Neural progenitor cell (in vitro differentiated cells): ENCODE results near the gene EBF4. TPM values are rescaled to one million over a fixed set of nuclear protein-coding genes. Genes with fewer than 3 reads are reported as not detected.

ENCODE experiments used
- DNase-seq: peaks from one replicate; pipeline ENCODE4 v3.0.0-alpha.2; 2016; ENCODE audit warnings: low spot score
- H2AFZ ChIP-seq: fragments of 200-600 bp; sonication (generic); replicated peaks from 2 replicates; pipeline ENCODE4 v1.6.1; 2016; ENCODE audit warnings: antibody characterized with exemption
- H3F3A ChIP-seq: fragments of 200-600 bp; sonication (generic); 2 replicates; pipeline ENCODE4 v1.6.1; 2016; ENCODE audit warnings: antibody characterized with exemption, low read depth
- H3K27ac ChIP-seq: fragments of 200-600 bp; sonication (generic); 2 replicates; pipeline ENCODE4 v1.5.1; 2016; ENCODE audit warnings: mild to moderate bottlenecking
- H3K27me3 ChIP-seq: fragments of 200-600 bp; sonication (generic); 2 replicates; pipeline ENCODE4 v1.6.1; 2016; ENCODE audit warnings: mild to moderate bottlenecking, moderate library complexity
- H3K36me3 ChIP-seq: fragments of 200-600 bp; sonication (generic); 2 replicates; pipeline ENCODE4 v1.5.1; 2016
- H3K4me1 ChIP-seq: fragments of 200-600 bp; sonication (generic); 2 replicates; pipeline ENCODE4 v1.6.1; 2016; ENCODE audit warnings: mixed run types
- H3K4me2 ChIP-seq: fragments of 200-600 bp; sonication (generic); 2 replicates; pipeline ENCODE4 v1.6.1; 2016
- H3K4me3 ChIP-seq: fragments of 200-600 bp; sonication (generic); 2 replicates; pipeline ENCODE4 v1.5.1; 2016
- H3K79me2 ChIP-seq: fragments of 200-600 bp; sonication (generic); 2 replicates; pipeline ENCODE4 v1.6.1; 2016; ENCODE audit warnings: low read depth
- H3K9ac ChIP-seq: fragments of 200-600 bp; sonication (generic); 2 replicates; pipeline ENCODE4 v1.6.1; 2016
- H3K9me3 ChIP-seq: fragments of 200-600 bp; sonication (generic); 2 replicates; pipeline ENCODE4 v1.5.1; 2016; ENCODE audit warnings: low read depth
- H4K20me1 ChIP-seq: fragments of 200-600 bp; sonication (generic); 2 replicates; pipeline ENCODE4 v1.6.1; 2016; ENCODE audit warnings: low read depth
- H3K27ac Mint-ChIP-seq: 3 replicates; pipeline ENCODE4 v1.8.0; 2021; ENCODE audit warnings: mixed read lengths
- H3K27me3 Mint-ChIP-seq: 2 replicates; pipeline ENCODE4 v1.8.0; 2022; ENCODE audit warnings: low read depth, mild to moderate bottlenecking, inconsistent platforms, moderate library complexity, mixed read lengths; ENCODE audit not compliant: insufficient read depth
- H3K36me3 Mint-ChIP-seq: 3 replicates; pipeline ENCODE4 v1.8.0; 2021; ENCODE audit warnings: mixed read lengths
- H3K4me1 Mint-ChIP-seq: 3 replicates; pipeline ENCODE4 v1.8.0; 2021; ENCODE audit warnings: mixed read lengths
- H3K4me3 Mint-ChIP-seq: 3 replicates; pipeline ENCODE4 v1.8.0; 2021; ENCODE audit warnings: mild to moderate bottlenecking, moderate library complexity, mixed read lengths
- H3K9me3 Mint-ChIP-seq: 3 replicates; pipeline ENCODE4 v1.8.0; 2020; ENCODE audit warnings: mixed read lengths
- CTCF ChIP-seq: fragments of 200-600 bp; sonication (generic); IDR thresholded peaks from 2 replicates; pipeline ENCODE4 v1.5.1; 2017; ENCODE audit warnings: antibody characterized with exemption, mild to moderate bottlenecking
- EZH2 ChIP-seq: fragments of 200-600 bp; sonication (generic); IDR thresholded peaks from 2 replicates; pipeline ENCODE4 v1.6.1; 2017; ENCODE audit warnings: antibody characterized with exemption, mild to moderate bottlenecking, moderate library complexity
- EZH2phosphoT487 ChIP-seq: fragments of 200-600 bp; sonication (generic); IDR thresholded peaks from 2 replicates; pipeline ENCODE4 v1.6.1; 2017; ENCODE audit warnings: antibody characterized with exemption
- total RNA-seq: library from RNA; depleted of rRNA; stranded (reverse); fragments of >200 nt; gene quantifications from 2 replicates; pipeline ENCODE4 v1.2.3, GENCODE V29; 2015; ENCODE audit warnings: low replicate concordance

The EBF4 gene
- total RNA-seq, 1 donor from 2014 or later = 1.9 TPM

- Histone ChIP-seq H4K20me1 (peaks cover 38% of the 10 kb centered on the region), H3K36me3 (no peaks in the 10 kb centered on the region), H3K27me3 (peaks cover 97% of the 10 kb centered on the region), H3K9me3 (no peaks in the 10 kb centered on the region), H2AFZ (no peak overlapping the region), H3K27ac (no peak overlapping the region), H3K79me2 (no peaks in the 10 kb centered on the region), H3F3A (peaks cover 17% of the 10 kb centered on the region), H3K4me1 (peaks cover 6% of the 10 kb centered on the region), H3K9ac (no peak overlapping the region), H3K4me3 (peak overlapping the region; percentile 34), H3K4me2 (peak overlapping the region; percentile 40)
- Mint-ChIP-seq H3K9me3 (peaks cover 3% of the 10 kb centered on the region), H3K4me1 (peaks cover 28% of the 10 kb centered on the region), H3K27ac (no peak overlapping the region), H3K27me3 (peaks cover 55% of the 10 kb centered on the region), H3K36me3 (peaks cover 4% of the 10 kb centered on the region), H3K4me3 (peak overlapping the region; percentile 71)
- peak; percentile 77 for DNase-seq
- TF ChIP-seq CTCF (peak; percentile 7), EZH2phosphoT487 (peak; percentile 95), EZH2 (peak; percentile 94)
Measured at GRCh38 chr20:2693286-2694007, 867 bp downstream of the EBF4 start.

- TF ChIP-seq EZH2phosphoT487 (peak; percentile 78), EZH2 (peak; percentile 88), CTCF (no peak)
- Mint-ChIP-seq H3K9me3 (peaks cover 3% of the 10 kb centered on the region), H3K4me1 (peaks cover 28% of the 10 kb centered on the region), H3K27ac (no peak overlapping the region), H3K27me3 (peaks cover 52% of the 10 kb centered on the region), H3K36me3 (peaks cover 4% of the 10 kb centered on the region), H3K4me3 (peak overlapping the region; percentile 71)
- Histone ChIP-seq H3K4me3 (peak overlapping the region; percentile 34), H3K4me1 (peaks cover 6% of the 10 kb centered on the region), H3K79me2 (no peaks in the 10 kb centered on the region), H3K36me3 (no peaks in the 10 kb centered on the region), H3K4me2 (peak overlapping the region; percentile 40), H3K27me3 (peaks cover 97% of the 10 kb centered on the region), H2AFZ (no peak overlapping the region), H3K27ac (no peak overlapping the region), H3K9me3 (no peaks in the 10 kb centered on the region), H3F3A (peaks cover 17% of the 10 kb centered on the region), H3K9ac (no peak overlapping the region), H4K20me1 (peaks cover 36% of the 10 kb centered on the region)
- DNase-seq = peak; percentile 56
Measured at GRCh38 chr20:2694008-2694471, 1.5 kb downstream of the EBF4 start.

- Histone ChIP-seq H3K4me3 (no peak overlapping the region), H3K9me3 (no peaks in the 10 kb centered on the region), H2AFZ (no peak overlapping the region), H3K4me1 (peaks cover 6% of the 10 kb centered on the region), H3K27me3 (peaks cover 97% of the 10 kb centered on the region), H4K20me1 (peaks cover 36% of the 10 kb centered on the region), H3F3A (peaks cover 17% of the 10 kb centered on the region), H3K27ac (no peak overlapping the region), H3K36me3 (no peaks in the 10 kb centered on the region), H3K9ac (no peak overlapping the region), H3K4me2 (peak overlapping the region; percentile 40), H3K79me2 (no peaks in the 10 kb centered on the region)
- peaks cover 4% of the 10 kb centered on the region for H3K36me3 Mint-ChIP-seq
- H3K4me1 Mint-ChIP-seq = peaks cover 28% of the 10 kb centered on the region
- peaks cover 3% of the 10 kb centered on the region for H3K9me3 Mint-ChIP-seq
- peak overlapping the region; percentile 71 for H3K4me3 Mint-ChIP-seq
- peaks cover 50% of the 10 kb centered on the region for H3K27me3 Mint-ChIP-seq
- DNase-seq = peak; percentile 43
- TF ChIP-seq EZH2 (no peak), EZH2phosphoT487 (no peak), CTCF (no peak)
- no peak overlapping the region for H3K27ac Mint-ChIP-seq
Measured at GRCh38 chr20:2694519-2694918, 1.9 kb downstream of the EBF4 start.
